ENCODE data around the gene RBM26. TPM values are rescaled to one million over a fixed set of nuclear protein-coding genes. Genes with fewer than 3 reads are reported as not detected.

Gene RBM26
- total RNA-seq, 1 experiment from 2014 or later: 70.5 TPM

- peaks cover 0 to 7% of the 10 kb centered on the region in 2 experiments; a peak in 3 of 5 replicates for H3K9me3 Mint-ChIP-seq
- Histone ChIP-seq H3K23me2 (ENCODE audit: insufficient read length, low read depth, low read length, poor library complexity, severe bottlenecking) (no peaks in the 10 kb centered on the region), H3K79me2 (ENCODE audit: insufficient read depth, low read length) (no peaks in the 10 kb centered on the region), H3K4me2 (ENCODE audit: insufficient read depth, insufficient read length, low read length) (no peak overlapping the region), H3K27ac (ENCODE audit: insufficient read length, low read depth, low read length) (no peak overlapping the region), H3K23ac (ENCODE audit: insufficient read length, low read depth, low read length) (no peak overlapping the region), H3T11ph (ENCODE audit: low read length) (no peak overlapping the region), H4K91ac (ENCODE audit: insufficient read length, low read depth, low read length) (no peak overlapping the region), H2AK5ac (ENCODE audit: insufficient read length, low read length) (no peak overlapping the region), H4K8ac (replicated peaks; ENCODE audit: insufficient read length, low read depth, low read length) (no peak overlapping the region), H3K27me3 (ENCODE audit: insufficient read depth, low read length) (no peaks in the 10 kb centered on the region), H2BK120ac (ENCODE audit: low read depth, low read length, poor library complexity, severe bottlenecking) (no peak overlapping the region), H2BK20ac (ENCODE audit: low read depth, low read length, poor library complexity, severe bottlenecking) (no peak overlapping the region), H4K20me1 (ENCODE audit: control insufficient read depth, insufficient read depth, insufficient read length) (no peaks in the 10 kb centered on the region), H3K18ac (ENCODE audit: insufficient read length, low read depth, low read length) (no peak overlapping the region), H3K4ac (ENCODE audit: low read depth, low read length) (no peak overlapping the region), H3K4me1 (ENCODE audit: insufficient read depth, low read length) (peaks cover 2% of the 10 kb centered on the region; the same call in 1 of the 2 replicates), H2BK15ac (ENCODE audit: low read depth, low read length) (no peak overlapping the region), H2BK12ac (ENCODE audit: insufficient read length, low read depth, low read length) (no peak overlapping the region), H2AFZ (ENCODE audit: low read length) (no peak overlapping the region), H3K9me3 (ENCODE audit: control insufficient read depth, low read depth, low read length) (no peaks in the 10 kb centered on the region), H2BK5ac (ENCODE audit: insufficient read length, low read length) (no peak overlapping the region), H4K5ac (ENCODE audit: insufficient read length, low read depth, low read length) (no peak overlapping the region), H3K56ac (ENCODE audit: insufficient read length, low read depth, low read length) (no peak overlapping the region), H3K14ac (ENCODE audit: insufficient read depth, low read length) (no peak overlapping the region), H3K79me1 (ENCODE audit: insufficient read depth, low read depth, low read length, poor library complexity, severe bottlenecking) (no peaks in the 10 kb centered on the region), H3K9ac (ENCODE audit: extremely low read depth, insufficient read length, low read length) (no peak overlapping the region)
- peak; percentile 31 for DNase-seq
- no peak for TF ChIP-seq CTCF (conservative IDR thresholded peaks at IDR 0.05)
- peak overlapping the region; percentile 29 to 69 (median 65); a peak in 2 of 7 replicates for H3K27ac Mint-ChIP-seq
- H3K36me3 Mint-ChIP-seq (ENCODE audit: insufficient read depth in 1 of 3, low read depth in 3 of 3): no peaks in the 10 kb centered on the region
- no peaks in the 10 kb centered on the region for H3K27me3 Mint-ChIP-seq (ENCODE audit: low read depth)
- no CpG with 5 or more reads among the region's 8 CpGs for WGBS (ENCODE audit: extremely low coverage, insufficient read length, low lambda C conversion rate)
- H3K4me3 Mint-ChIP-seq: no peak overlapping the region
- peaks cover 4 to 8% of the 10 kb centered on the region in 2 experiments for H3K4me1 Mint-ChIP-seq
These were observed 98.2 kb downstream of the RBM26 start for GRCh38 chr13:79307866-79308298.
